ENCODE results near the gene MSH6. TPM values are rescaled to one million over a fixed set of nuclear protein-coding genes. Genes with fewer than 3 reads are reported as not detected.

MSH6 gene
- total and polyA plus RNA-seq, 2 of the 13 experiments (the other 11 are each of a cell fraction or from before 2014, with no cell fraction given), result 20.8 to 113 TPM

GRCh38 chr2:47782671-47783485 lies at the start of gene MSH6 (continued):
- TF ChIP-seq MNT (IDR thresholded peaks at IDR 0.05), result no peak
- no peak; the same call in none of the 2 replicates for TF ChIP-seq SP140L (CRISPR knock-in tag; IDR thresholded peaks at IDR 0.05; ENCODE audit: borderline replicate concordance)
- TF ChIP-seq ZNF83 (CRISPR knock-in tag; IDR thresholded peaks at IDR 0.05; ENCODE audit: borderline replicate concordance), result no peak; the same call in 1 of the 2 replicates
- 0 out of 2 replicates have a peak, but pooled peaks have one; percentile 20 for TF ChIP-seq ZBTB26 (CRISPR knock-in tag; IDR thresholded peaks at IDR 0.05; ENCODE audit: borderline replicate concordance)
- TF ChIP-seq ATF4 (CRISPR knock-in tag; IDR thresholded peaks at IDR 0.05), result peak in 1 of 2 experiments; percentile 55; a peak in 1 of 4 replicates
- TF ChIP-seq ZFYVE20 (CRISPR knock-in tag; IDR thresholded peaks at IDR 0.05; ENCODE audit: borderline replicate concordance, low read depth), result peak; percentile 79; the same call in 1 of the 2 replicates
- no peak; the same call in 1 of the 2 replicates for TF ChIP-seq HMG20A (CRISPR knock-in tag; IDR thresholded peaks at IDR 0.05; ENCODE audit: borderline replicate concordance)
- no peak; the same call in 1 of the 2 replicates for TF ChIP-seq THRA (CRISPR knock-in tag; IDR thresholded peaks at IDR 0.05; ENCODE audit: borderline replicate concordance)
- 0 out of 2 replicates have a peak, but pooled peaks have one; percentile 39 for TF ChIP-seq ETV5 (CRISPR knock-in tag; IDR thresholded peaks at IDR 0.05; ENCODE audit: borderline replicate concordance)
- peak; percentile 64; the same call in 1 of the 2 replicates for TF ChIP-seq SIN3A (IDR thresholded peaks at IDR 0.05; ENCODE audit: borderline replicate concordance, low read depth, low read length)
- no peak for TF ChIP-seq TCF12 (IDR thresholded peaks at IDR 0.05)
- TF ChIP-seq TCF12 (CRISPR knock-in tag; IDR thresholded peaks at IDR 0.05), result peak; percentile 77; the same call in 1 of the 2 replicates
- peak; percentile 88; the same call in 1 of the 2 replicates for TF ChIP-seq MEIS1 (CRISPR knock-in tag; IDR thresholded peaks at IDR 0.05; ENCODE audit: borderline replicate concordance)
- no peak for TF ChIP-seq HINFP (CRISPR knock-in tag; IDR thresholded peaks at IDR 0.05; ENCODE audit: low read depth)
- TF ChIP-seq ZEB1 (IDR thresholded peaks at IDR 0.05; ENCODE audit: insufficient replicate concordance, low read depth), result no peak
